Naive thymus-derived CD4-positive, alpha-beta T cell (primary cell): ENCODE data around the gene CDC42BPB. TPM values are rescaled to one million over a fixed set of nuclear protein-coding genes. Genes with fewer than 3 reads are reported as not detected.
A peak's percentile ranks its signal among the peaks of the same experiment; 100 is the strongest.

ENCODE experiments used
- ATAC-seq: fragments of 150-1000 bp; cut with Tn5 transposase; 2 replicates; pipeline ENCODE4 v1.10.0; 2021; ENCODE audit warnings: mild to moderate bottlenecking, moderate library complexity
- CTCF ChIA-PET: fragments of 350-600 bp; sonication (Branson Sonifier 250); formaldehyde crosslinking; loops from one replicate; lab custom pipeline; 2021; ENCODE audit warnings: antibody characterized with exemption; lab: Charles Lee
- POLR2A ChIA-PET: fragments of 350-600 bp; sonication (Branson Sonifier 250); formaldehyde crosslinking; loops from one replicate; lab custom pipeline; 2021; ENCODE audit warnings: antibody characterized with exemption, inconsistent platforms; lab: Charles Lee
- DNase-seq, 9 donors: peaks; one replicate each; pipeline versions ENCODE4 v3.0.0 to v3.0.0-alpha.2; 2020 to 2022; ENCODE audit warnings: mixed read lengths in 1 of 9
- H3K27ac ChIP-seq: one replicate; pipeline ENCODE4 v1.7.0; 2013; ENCODE audit warnings: mild to moderate bottlenecking, low read depth, low read length, moderate library complexity
- H3K27me3 ChIP-seq, 2 donors: one replicate each; pipeline ENCODE4 v1.7.0; 2013; ENCODE audit warnings: low read length in 2 of 2, mild to moderate bottlenecking in 2 of 2, moderate library complexity in 2 of 2; ENCODE audit not compliant: control insufficient read depth in 2 of 2, insufficient read depth in 2 of 2
- H3K36me3 ChIP-seq, 3 experiments: 1 replicate in 2 of 3; 2 replicates in 1 of 3; pipeline ENCODE4 v1.7.0; 2013; ENCODE audit warnings: low read length in 3 of 3, mild to moderate bottlenecking in 3 of 3, moderate library complexity in 1 of 3; ENCODE audit not compliant: insufficient read depth in 3 of 3, control insufficient read depth in 2 of 3
- H3K4me1 ChIP-seq, 2 donors: one replicate each; pipeline ENCODE4 v1.7.0; 2013; ENCODE audit warnings: low read length in 2 of 2, mild to moderate bottlenecking in 2 of 2, moderate library complexity in 1 of 2; ENCODE audit not compliant: control insufficient read depth in 2 of 2, insufficient read depth in 2 of 2
- H3K4me3 ChIP-seq: 2 replicates; pipeline ENCODE4 v1.7.0; 2013; ENCODE audit warnings: mild to moderate bottlenecking, low read length
- H3K9me3 ChIP-seq, 3 experiments: 1 replicate in 2 of 3; 2 replicates in 1 of 3; pipeline ENCODE4 v1.7.0; 2013; ENCODE audit warnings: low read length in 3 of 3; ENCODE audit not compliant: control insufficient read depth in 2 of 3
- H3K27ac Mint-ChIP-seq, 9 donors: one replicate each; pipeline ENCODE4 v1.8.0; 2020 to 2022; ENCODE audit warnings: mixed read lengths in 9 of 9, mild to moderate bottlenecking in 8 of 9, moderate library complexity in 5 of 9, inconsistent platforms in 2 of 9
- H3K27me3 Mint-ChIP-seq, 5 donors: one replicate each; pipeline ENCODE4 v1.8.0; 2021 to 2022; ENCODE audit warnings: mixed read lengths in 5 of 5, mild to moderate bottlenecking in 1 of 5
- H3K36me3 Mint-ChIP-seq, 5 donors: one replicate each; pipeline ENCODE4 v1.8.0; 2020 to 2022; ENCODE audit warnings: mixed read lengths in 5 of 5, mild to moderate bottlenecking in 3 of 5, inconsistent platforms in 1 of 5
- H3K4me1 Mint-ChIP-seq, 7 donors: one replicate each; pipeline ENCODE4 v1.8.0; 2020 to 2022; ENCODE audit warnings: mixed read lengths in 7 of 7, mild to moderate bottlenecking in 3 of 7, inconsistent platforms in 1 of 7
- H3K4me3 Mint-ChIP-seq, 10 donors: one replicate each; pipeline ENCODE4 v1.8.0; 2020 to 2022; ENCODE audit warnings: mild to moderate bottlenecking in 10 of 10, mixed read lengths in 10 of 10, moderate library complexity in 6 of 10, inconsistent platforms in 2 of 10
- H3K9me3 Mint-ChIP-seq, 11 donors: one replicate each; pipeline ENCODE4 v1.8.0; 2020 to 2022; ENCODE audit warnings: mixed read lengths in 11 of 11, mild to moderate bottlenecking in 4 of 11, inconsistent platforms in 1 of 11, moderate library complexity in 1 of 11
- intact Hi-C, 2 donors: fragments of 100-400 bp; cut with micrococcal nuclease; formaldehyde crosslinking; loops; one replicate each; pipeline ENCODE4 v1.15.1; 2023
- polyA plus RNA-seq, 2 donors: library from polyadenylated mRNA; unstranded; fragments of 300-500 nt; fragmentation: Illumina TruSeq; gene quantifications; one replicate each; pipeline ENCODE4 v1.2.3, GENCODE V29; 2021
- total RNA-seq, 6 experiments: library from RNA in 5 of 6; stranded (reverse) in 5 of 6; gene quantifications; 1 replicate in 5 of 6; 2 replicates in 1 of 6; pipeline ENCODE4 v1.2.3 and lab custom pipeline; 2021 to 2026

CDC42BPB gene
- total and polyA plus RNA-seq, 7 experiments from 2014 or later, result 0.34 to 16.0 (median 4.8) TPM

DNA sequence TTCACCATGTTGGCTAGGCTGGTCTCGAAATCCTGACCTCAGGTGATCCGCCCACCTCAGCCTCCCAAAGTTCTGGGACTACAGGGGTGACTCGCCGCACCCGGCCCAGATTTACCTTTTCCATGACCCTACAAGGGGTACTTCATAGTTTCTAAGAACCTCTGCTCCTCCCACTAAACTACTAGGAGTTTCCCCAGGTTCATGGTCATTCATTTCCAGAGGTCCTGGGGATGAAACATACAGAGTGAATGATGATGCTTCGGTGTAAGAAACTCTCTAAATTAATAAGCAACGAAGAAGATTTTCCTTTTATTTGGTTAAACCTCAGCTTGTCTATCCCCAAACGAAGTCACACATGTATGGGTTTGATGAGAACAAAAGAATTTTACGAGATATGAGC is 77.9 kb downstream of the CDC42BPB start:
- H3K9me3 Mint-ChIP-seq, result peaks cover 0 to 1% (median 0%) of the 10 kb centered on the region in 11 donors
- H3K9me3 ChIP-seq, result no peaks in the 10 kb centered on the region
- DNase-seq (no peak), ATAC-seq (no peak)
- H3K4me3 ChIP-seq, result no peak overlapping the region
- H3K4me3 Mint-ChIP-seq, result no peak overlapping the region
- POLR2A ChIA-PET, result no interaction called here
- H3K36me3 ChIP-seq, result peaks cover 0 to 3% (median 0%) of the 10 kb centered on the region in 3 experiments
- no peaks in the 10 kb centered on the region for H3K4me1 Mint-ChIP-seq
- no peaks in the 10 kb centered on the region for H3K4me1 ChIP-seq
- no peaks in the 10 kb centered on the region for H3K27me3 ChIP-seq
- H3K36me3 Mint-ChIP-seq, result peaks cover 0 to 18% (median 7%) of the 10 kb centered on the region in 5 donors
- no peak overlapping the region for H3K27ac ChIP-seq
- no peak overlapping the region for H3K27ac Mint-ChIP-seq
- CTCF ChIA-PET, result interaction anchor here (1.1 kb wide), 1 partner anchor 19 kb away, joined by 3 read pairs; no protein-coding TSS in a partner anchor
- H3K27me3 Mint-ChIP-seq, result no peaks in the 10 kb centered on the region
- intact Hi-C loops, result no loop called here

GRCh38 chr14:102977475-102977874 is 79.9 kb downstream of the CDC42BPB start:
- ATAC-seq (no peak), DNase-seq (no peak)
- H3K4me1 Mint-ChIP-seq, result no peaks in the 10 kb centered on the region
- no peaks in the 10 kb centered on the region for H3K27me3 ChIP-seq
- H3K27ac Mint-ChIP-seq, result no peak overlapping the region
- no peaks in the 10 kb centered on the region for H3K4me1 ChIP-seq
- H3K27me3 Mint-ChIP-seq, result no peaks in the 10 kb centered on the region
- no peak overlapping the region for H3K27ac ChIP-seq
- H3K9me3 Mint-ChIP-seq, result no peaks in the 10 kb centered on the region
- peaks cover 0 to 3% (median 0%) of the 10 kb centered on the region in 3 experiments for H3K36me3 ChIP-seq
- peaks cover 0 to 18% (median 3%) of the 10 kb centered on the region in 5 donors for H3K36me3 Mint-ChIP-seq
- H3K4me3 ChIP-seq, result no peak overlapping the region
- CTCF ChIA-PET, result no interaction called here
- POLR2A ChIA-PET, result interaction anchor here (0.6 kb wide), 1 partner anchor 11 kb away, joined by 3 read pairs; no protein-coding TSS in a partner anchor
- intact Hi-C loops, result no loop called here
- H3K9me3 ChIP-seq, result no peaks in the 10 kb centered on the region
- H3K4me3 Mint-ChIP-seq, result no peak overlapping the region

GRCh38 chr14:102975662-102976061 is 81.7 kb downstream of the CDC42BPB start:
- ATAC-seq, result no peak
- no peaks in the 10 kb centered on the region for H3K4me1 ChIP-seq
- peaks cover 0 to 3% (median 0%) of the 10 kb centered on the region in 3 experiments for H3K36me3 ChIP-seq
- Mint-ChIP-seq H3K27me3 (no peaks in the 10 kb centered on the region), H3K9me3 (no peaks in the 10 kb centered on the region), H3K4me1 (no peaks in the 10 kb centered on the region), H3K27ac (no peak overlapping the region), H3K36me3 (peaks cover 0 to 15% (median 3%) of the 10 kb centered on the region in 5 donors), H3K4me3 (no peak overlapping the region)
- intact Hi-C loops, result no loop called here
- no peak overlapping the region for H3K27ac ChIP-seq
- H3K27me3 ChIP-seq, result no peaks in the 10 kb centered on the region
- DNase-seq, result no peak
- no peak overlapping the region for H3K4me3 ChIP-seq
- H3K9me3 ChIP-seq, result no peaks in the 10 kb centered on the region
- POLR2A ChIA-PET, result no interaction called here
- CTCF ChIA-PET, result interaction anchor here (0.6 kb wide), 1 partner anchor 20 kb away, joined by 3 read pairs; no protein-coding TSS in a partner anchor

- no peaks in the 10 kb centered on the region for H3K27me3 Mint-ChIP-seq
- no peak overlapping the region for H3K4me3 ChIP-seq
- DNase-seq (no peak), ATAC-seq (no peak)
- no peaks in the 10 kb centered on the region for H3K4me1 Mint-ChIP-seq
- no peaks in the 10 kb centered on the region for H3K4me1 ChIP-seq
- no peak overlapping the region for H3K27ac ChIP-seq
- no peaks in the 10 kb centered on the region for H3K27me3 ChIP-seq
- ChIA-PET CTCF (no interaction called here), POLR2A (no interaction called here)
- H3K36me3 ChIP-seq, result peaks cover 0 to 3% (median 0%) of the 10 kb centered on the region in 3 experiments
- peak overlapping the region in 1 of 9 donors; percentile 14 for H3K27ac Mint-ChIP-seq
- H3K4me3 Mint-ChIP-seq, result no peak overlapping the region
- H3K9me3 Mint-ChIP-seq, result no peaks in the 10 kb centered on the region
- peaks cover 0 to 19% (median 3%) of the 10 kb centered on the region in 5 donors for H3K36me3 Mint-ChIP-seq
- H3K9me3 ChIP-seq, result no peaks in the 10 kb centered on the region
- intact Hi-C loops, result loop anchor here in 1 of 2 donors (2.0 kb wide), 1 partner anchor 25 kb away; no protein-coding TSS in a partner anchor
These were observed 83.6 kb downstream of the CDC42BPB start for GRCh38 chr14:102973706-102974285.

DNA sequence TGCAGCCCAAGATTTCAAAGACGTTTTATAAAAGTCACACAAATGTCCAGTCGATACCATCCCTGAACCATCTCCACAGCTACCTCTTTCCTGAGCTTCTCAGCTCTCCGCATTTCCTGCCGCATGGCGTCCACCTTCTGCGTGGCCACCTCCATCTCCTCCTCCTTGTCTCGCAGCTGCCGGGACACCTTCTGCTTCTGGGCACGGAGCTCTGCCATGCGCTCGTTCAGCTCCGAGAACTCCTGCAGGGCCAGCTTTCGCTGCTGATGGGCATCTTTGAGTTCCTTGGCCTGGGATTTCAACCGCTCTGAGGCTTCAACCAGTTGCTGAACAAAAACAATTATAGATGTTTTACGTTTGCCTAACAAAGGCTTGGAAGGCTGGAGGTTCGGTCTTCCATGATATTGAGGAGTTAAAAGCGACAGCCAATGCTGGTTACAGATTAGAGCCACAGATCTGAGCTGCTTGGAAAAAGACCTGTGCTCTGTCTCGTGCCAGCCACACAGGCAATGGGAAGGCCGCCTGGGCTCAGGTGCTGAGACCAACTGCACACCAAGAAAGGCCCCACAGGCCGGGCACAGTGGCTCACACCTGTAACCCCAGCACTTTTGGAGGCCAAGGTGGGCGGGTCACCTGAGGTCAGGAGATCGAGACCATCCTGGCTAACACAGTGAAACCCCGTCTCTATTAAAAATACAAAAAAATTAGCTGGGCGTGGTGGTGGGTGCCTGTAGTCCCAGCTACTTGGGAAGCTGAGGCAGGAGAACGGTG is 85.3 kb downstream of the CDC42BPB start:
- ChIA-PET POLR2A (no interaction called here), CTCF (interaction anchor here (0.6 kb wide), 1 partner anchor 467 kb away, joined by 3 read pairs; no protein-coding TSS in a partner anchor)
- Mint-ChIP-seq H3K36me3 (peaks cover 0 to 23% (median 6%) of the 10 kb centered on the region in 5 donors), H3K27me3 (no peaks in the 10 kb centered on the region), H3K4me3 (no peak overlapping the region), H3K9me3 (no peaks in the 10 kb centered on the region), H3K27ac (peak overlapping the region in 1 of 9 donors; percentile 55), H3K4me1 (no peaks in the 10 kb centered on the region)
- ATAC-seq (no peak), DNase-seq (no peak)
- no peaks in the 10 kb centered on the region for H3K9me3 ChIP-seq
- no peaks in the 10 kb centered on the region for H3K27me3 ChIP-seq
- H3K4me1 ChIP-seq, result no peaks in the 10 kb centered on the region
- intact Hi-C loops, result loop anchor here in 1 of 2 donors (2.0 kb wide), 1 partner anchor 23 kb away; no protein-coding TSS in a partner anchor
- H3K27ac ChIP-seq, result no peak overlapping the region
- no peak overlapping the region for H3K4me3 ChIP-seq
- H3K36me3 ChIP-seq, result no peaks in the 10 kb centered on the region

DNA sequence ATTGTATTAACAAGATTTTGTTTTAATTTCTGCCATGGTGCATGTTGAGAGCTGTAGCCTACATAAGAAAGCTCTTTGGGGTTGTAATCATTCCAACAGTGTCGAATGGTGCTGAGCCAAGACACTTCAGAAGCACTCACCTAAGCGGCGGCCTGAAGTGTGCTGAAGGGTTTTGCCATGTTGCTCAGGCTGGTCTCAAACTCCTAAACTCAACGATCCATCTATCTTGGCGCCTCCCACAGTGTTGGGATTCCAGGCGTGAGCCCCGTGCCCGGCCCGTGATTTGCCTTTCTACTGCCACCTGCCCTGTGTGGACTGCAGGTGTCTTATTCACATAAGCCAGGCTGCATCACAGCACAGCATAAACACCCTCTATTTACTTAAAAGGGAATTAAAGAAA is 86.0 kb downstream of the CDC42BPB start:
- no peak for ATAC-seq
- H3K27ac Mint-ChIP-seq, result no peak overlapping the region
- no peak overlapping the region for H3K4me3 Mint-ChIP-seq
- no peaks in the 10 kb centered on the region for H3K9me3 ChIP-seq
- H3K36me3 Mint-ChIP-seq, result peaks cover 0 to 24% (median 7%) of the 10 kb centered on the region in 5 donors
- no peaks in the 10 kb centered on the region for H3K4me1 ChIP-seq
- no peaks in the 10 kb centered on the region for H3K36me3 ChIP-seq
- H3K27me3 Mint-ChIP-seq, result no peaks in the 10 kb centered on the region
- no peak for DNase-seq
- H3K27me3 ChIP-seq, result no peaks in the 10 kb centered on the region
- CTCF ChIA-PET, result interaction anchor here (0.6 kb wide), 1 partner anchor 467 kb away, joined by 3 read pairs; no protein-coding TSS in a partner anchor
- H3K4me3 ChIP-seq, result no peak overlapping the region
- no peaks in the 10 kb centered on the region for H3K4me1 Mint-ChIP-seq
- no peak overlapping the region for H3K27ac ChIP-seq
- H3K9me3 Mint-ChIP-seq, result no peaks in the 10 kb centered on the region
- intact Hi-C loops, result no loop called here
- POLR2A ChIA-PET, result no interaction called here
